Gastroesophageal sphincter (tissue), 4 donors: ENCODE results near the gene CADM1. TPM values are rescaled to one million over a fixed set of nuclear protein-coding genes. Genes with fewer than 3 reads are reported as not detected.

ENCODE experiments used
- ATAC-seq: fragments of 150-250 bp; one replicate; pipeline ENCODE4 v1.9.1; 2016; ENCODE audit warnings: mild to moderate bottlenecking, moderate library complexity
- H3K27ac ChIP-seq, 4 donors: fragments of 200-600 bp; sonication (generic) in 3 of 4; 1 replicate in 3 of 4; 2 replicates in 1 of 4; pipeline ENCODE4 v1.5.1; 2016 to 2019
- H3K27me3 ChIP-seq: fragments of 200-600 bp; sonication (generic); one replicate; pipeline ENCODE4 v1.5.1; 2019
- H3K36me3 ChIP-seq, 2 donors: fragments of 200-600 bp; sonication (generic); one replicate each; pipeline ENCODE4 v1.5.1; 2019; ENCODE audit warnings: control low read depth in 1 of 2
- H3K4me1 ChIP-seq, 3 donors: fragments of 200-600 bp; sonication (generic); 1 replicate in 2 of 3; 2 replicates in 1 of 3; pipeline ENCODE4 v1.5.1; 2016 to 2019; ENCODE audit warnings: control low read depth in 2 of 3
- H3K4me3 ChIP-seq, 2 donors: fragments of 200-600 bp; sonication (generic); one replicate each; pipeline ENCODE4 v1.5.1; 2019; ENCODE audit warnings: mild to moderate bottlenecking in 1 of 2, moderate library complexity in 1 of 2
- H3K9me3 ChIP-seq, 3 donors: fragments of 200-600 bp; sonication (generic); one replicate each; pipeline ENCODE4 v1.5.1; 2017 to 2019; ENCODE audit warnings: control low read depth in 2 of 3
- CTCF ChIP-seq, 4 experiments: fragments of 200-600 bp in 2 of 4; fragments of 450-650 bp in 2 of 4; sonication (generic) in 1 of 4; IDR thresholded peaks; one replicate each; pipeline ENCODE4 v1.5.1; 2017 to 2019; ENCODE audit warnings: antibody characterized with exemption in 4 of 4, mild to moderate bottlenecking in 2 of 4, moderate library complexity in 2 of 4
- EP300 ChIP-seq: sonication (generic); formaldehyde crosslinking; IDR thresholded peaks from one replicate; pipeline ENCODE4 v1.6.1; 2017; ENCODE audit warnings: antibody characterized with exemption, mild to moderate bottlenecking
- POLR2A ChIP-seq, 2 donors: fragments of 450-650 bp; IDR thresholded peaks; one replicate each; pipeline ENCODE4 v1.6.1; 2017; ENCODE audit warnings: antibody characterized with exemption in 2 of 2, mild to moderate bottlenecking in 2 of 2, moderate library complexity in 1 of 2
- POLR2AphosphoS5 ChIP-seq: sonication (generic); formaldehyde crosslinking; IDR thresholded peaks from one replicate; pipeline ENCODE4 v1.6.1; 2017; ENCODE audit warnings: antibody characterized with exemption
- WGBS, 2 donors: methylation state at CpG; one replicate each; pipeline ENCODE4 v1.1.5; 2018; ENCODE audit warnings: low coverage in 1 of 2; 5-methylcytosine and 5-hydroxymethylcytosine counted together
- total RNA-seq, 4 donors: library from RNA; depleted of rRNA; stranded (reverse); fragments of >200 nt; gene quantifications; one replicate each; pipeline ENCODE4 v1.1.0, GENCODE V29; 2016

Gene CADM1
- total RNA-seq, 4 donors from 2014 or later = 10.4 to 23.5 (median 17.1) TPM

- TF ChIP-seq EP300 (no peak), POLR2AphosphoS5 (no peak), POLR2A (IDR thresholded peaks at IDR 0.05) (no peak), CTCF (IDR thresholded peaks at IDR 0.05) (no peak)
- no peaks in the 10 kb centered on the region for H3K36me3 ChIP-seq
- 50% methylated on average over 1 of the region's 8 CpGs; no CpG with 5 or more reads in 1 of the 2 donors for WGBS, 2 donors
- no peaks in the 10 kb centered on the region for H3K4me1 ChIP-seq
- peaks cover 19% of the 10 kb centered on the region for H3K27me3 ChIP-seq
- H3K27ac ChIP-seq = no peak overlapping the region
- no peaks in the 10 kb centered on the region for H3K9me3 ChIP-seq
- no peak for ATAC-seq
- no peak overlapping the region for H3K4me3 ChIP-seq
Observed at GRCh38 chr11:115155320-115155719, 348.9 kb downstream of the CADM1 start.

GRCh38 chr11:115154355-115154736 lies 349.9 kb downstream of the CADM1 start:
- H3K4me3 ChIP-seq = no peak overlapping the region
- no peak for ATAC-seq
- H3K4me1 ChIP-seq = no peaks in the 10 kb centered on the region
- peaks cover 15% of the 10 kb centered on the region for H3K27me3 ChIP-seq
- 76 to 79% methylated on average over 5 to 8 of the region's 9 CpGs for WGBS, 2 donors
- no peaks in the 10 kb centered on the region for H3K9me3 ChIP-seq
- no peaks in the 10 kb centered on the region for H3K36me3 ChIP-seq
- no peak overlapping the region for H3K27ac ChIP-seq
- no peak for TF ChIP-seq EP300
- no peak for TF ChIP-seq POLR2A (IDR thresholded peaks at IDR 0.05)
- TF ChIP-seq POLR2AphosphoS5 = no peak

- Histone ChIP-seq H3K4me3 (no peak overlapping the region), H3K4me1 (no peaks in the 10 kb centered on the region), H3K9me3 (no peaks in the 10 kb centered on the region), H3K36me3 (no peaks in the 10 kb centered on the region), H3K27me3 (peaks cover 13% of the 10 kb centered on the region), H3K27ac (no peak overlapping the region)
- WGBS, 2 donors = 94 to 99% methylated on average over 11 to 33 of the region's 39 CpGs
- no peak for ATAC-seq
- TF ChIP-seq EP300 (no peak), POLR2A (IDR thresholded peaks at IDR 0.05) (no peak), CTCF (IDR thresholded peaks at IDR 0.05) (no peak), POLR2AphosphoS5 (no peak)
Observed at GRCh38 chr11:115153731-115154354, 350.4 kb downstream of the CADM1 start.

GRCh38 chr11:115153135-115153534 lies 351.1 kb downstream of the CADM1 start:
- no peak for ATAC-seq
- Histone ChIP-seq H3K27ac (no peak overlapping the region), H3K4me3 (no peak overlapping the region), H3K4me1 (no peaks in the 10 kb centered on the region), H3K9me3 (no peaks in the 10 kb centered on the region), H3K27me3 (peaks cover 11% of the 10 kb centered on the region), H3K36me3 (no peaks in the 10 kb centered on the region)
- TF ChIP-seq POLR2A (IDR thresholded peaks at IDR 0.05) = no peak
- no peak for TF ChIP-seq CTCF (IDR thresholded peaks at IDR 0.05)
- no peak for TF ChIP-seq EP300
- TF ChIP-seq POLR2AphosphoS5 = no peak
- 67 to 71% methylated on average over 3 to 5 of the region's 8 CpGs for WGBS, 2 donors

- H3K27ac ChIP-seq = no peak overlapping the region
- no peak overlapping the region for H3K4me3 ChIP-seq
- TF ChIP-seq POLR2AphosphoS5 = no peak
- no peak for TF ChIP-seq EP300
- no peak for TF ChIP-seq POLR2A (IDR thresholded peaks at IDR 0.05)
- no peak for TF ChIP-seq CTCF (IDR thresholded peaks at IDR 0.05)
- no peaks in the 10 kb centered on the region for H3K27me3 ChIP-seq
- H3K4me1 ChIP-seq = no peaks in the 10 kb centered on the region
- no peak for ATAC-seq
- no peaks in the 10 kb centered on the region for H3K9me3 ChIP-seq
- H3K36me3 ChIP-seq = no peaks in the 10 kb centered on the region
- whole genome bisulfite sequencing, 2 donors = 100% methylated on average over 1 of the region's 1 CpG
Observed at GRCh38 chr11:115151010-115151409, 353.2 kb downstream of the CADM1 start.
